ENCODE measurements around the gene TMEM164.

GRCh38 chrX:110170029-110170428 lies 167.1 kb downstream of the TMEM164 start:
- TF ChIP-seq CTCF (optimal IDR thresholded peaks at IDR 0.05 in 1 of 3, IDR thresholded peaks at IDR 0.05 in 1 of 3, conservative IDR thresholded peaks at IDR 0.05 in 1 of 3; ENCODE audit: extremely low read depth in 1 of 3, insufficient read depth in 2 of 3, low read length in 3 of 3): no peak
- no peak for TF ChIP-seq EZH2 (IDR thresholded peaks at IDR 0.05; ENCODE audit: low read length)
